Endothelial cell of umbilical vein (primary cell): ENCODE results near the gene CDR2L. TPM values are rescaled to one million over a fixed set of nuclear protein-coding genes. Genes with fewer than 3 reads are reported as not detected.

ENCODE experiments used
- BruUV-seq: library from RNA; stranded (reverse); fragments of 400-500 nt; replicated peaks from 2 replicates; lab custom pipeline; 2021; lab: Mats Ljungman, UMichigan
- CTCF ChIA-PET: fragments of 300-600, 350-600 bp; sonication (Branson Sonifier 250); formaldehyde crosslinking; loops from one replicate; lab custom pipeline; 2021; ENCODE audit warnings: antibody characterized with exemption, inconsistent platforms; lab: Charles Lee
- POLR2A ChIA-PET: fragments of 300-600, 350-600 bp; sonication (Branson Sonifier 250); formaldehyde crosslinking; loops from one replicate; lab custom pipeline; 2021; ENCODE audit warnings: antibody characterized with exemption, inconsistent platforms; lab: Charles Lee
- DNase-seq: peaks from one replicate; pipeline ENCODE4 v3.0.0-alpha.2; 2011; ENCODE audit warnings: low read depth, low spot score
- FAIRE-seq: peaks from 2 replicates; lab custom pipeline; 2011; peaks lifted over from hg19 to GRCh38; lab: Jason Lieb, UNC
- H2AFZ ChIP-seq: 2 replicates; pipeline ENCODE4 v1.6.0; 2012; ENCODE audit warnings: low read depth, low read length, control low read depth, inconsistent platforms
- H3K27ac ChIP-seq: 2 replicates; pipeline ENCODE4 v1.5.1; 2011; ENCODE audit warnings: low read depth, mild to moderate bottlenecking, control low read depth, low read length, moderate library complexity; ENCODE audit not compliant: insufficient read depth
- H3K27me3 ChIP-seq, 2 experiments: 2 replicates each; pipeline versions ENCODE4 v1.6.0 to v1.6.1; 2011; ENCODE audit warnings: low read length in 2 of 2, mixed read lengths in 1 of 2; ENCODE audit not compliant: control insufficient read depth in 2 of 2, insufficient read depth in 2 of 2
- H3K36me3 ChIP-seq, 2 experiments: 2 replicates in 1 of 2; 3 replicates in 1 of 2; pipeline ENCODE4 v1.5.1; 2011; ENCODE audit warnings: low read length in 2 of 2, mild to moderate bottlenecking in 1 of 2, moderate library complexity in 1 of 2; ENCODE audit not compliant: control insufficient read depth in 2 of 2, insufficient read depth in 2 of 2; ENCODE audit errors: extremely low read depth in 1 of 2
- H3K4me1 ChIP-seq: 3 replicates; pipeline ENCODE4 v1.5.1; 2011; ENCODE audit warnings: mild to moderate bottlenecking, low read length; ENCODE audit not compliant: control insufficient read depth, insufficient read depth; ENCODE audit errors: extremely low read depth
- H3K4me2 ChIP-seq: 2 replicates; pipeline ENCODE4 v1.6.1; 2011; ENCODE audit warnings: low read length, control low read depth, mixed read lengths; ENCODE audit not compliant: insufficient read depth
- H3K4me3 ChIP-seq, 3 experiments: fragments of 200-600 bp in 1 of 3; sonication (generic), shearing (Covaris generic) in 1 of 3; replicated peaks in 1 of 3; 2 replicates each; pipeline ENCODE4 v1.5.1; 2011 to 2016; ENCODE audit warnings: control low read depth in 3 of 3, low read length in 3 of 3, mild to moderate bottlenecking in 2 of 3, inconsistent platforms in 1 of 3, low read depth in 1 of 3, moderate library complexity in 1 of 3; ENCODE audit not compliant: insufficient read depth in 1 of 3
- H3K79me2 ChIP-seq: 2 replicates; pipeline ENCODE4 v1.6.0; 2012; ENCODE audit warnings: low read length, inconsistent platforms; ENCODE audit not compliant: control insufficient read depth, insufficient read depth
- H3K9ac ChIP-seq: replicated peaks from 2 replicates; pipeline ENCODE3; 2011; ENCODE audit warnings: low read length, control low read depth; ENCODE audit not compliant: insufficient read depth; ENCODE audit errors: extremely low read depth
- H3K9me1 ChIP-seq: replicated peaks from 3 replicates; pipeline ENCODE4 v1.6.0; 2011; ENCODE audit warnings: mild to moderate bottlenecking, low read length; ENCODE audit not compliant: control insufficient read depth, insufficient read depth; ENCODE audit errors: extremely low read depth
- H3K9me3 ChIP-seq: replicated peaks from 2 replicates; pipeline ENCODE4 v1.5.1; 2012; ENCODE audit warnings: low read length, inconsistent platforms; ENCODE audit not compliant: control insufficient read depth, insufficient read depth
- H4K20me1 ChIP-seq: replicated peaks from 2 replicates; pipeline ENCODE3; 2011; ENCODE audit warnings: mild to moderate bottlenecking, low read length; ENCODE audit not compliant: control insufficient read depth, insufficient read depth; ENCODE audit errors: extremely low read depth
- CTCF ChIP-seq, 2 donors: IDR thresholded peaks; 1 replicate in 1 of 2; 2 replicates in 1 of 2; pipeline ENCODE4 v1.5.1; 2011; ENCODE audit warnings: low read length in 2 of 2, mild to moderate bottlenecking in 2 of 2, moderate library complexity in 2 of 2, control low read depth in 1 of 2, inconsistent platforms in 1 of 2, low read depth in 1 of 2; ENCODE audit not compliant: insufficient read depth in 1 of 2; ENCODE audit errors: extremely low read depth in 1 of 2
- EZH2 ChIP-seq: IDR thresholded peaks from 2 replicates; pipeline ENCODE4 v1.6.1; 2012; ENCODE audit warnings: borderline replicate concordance, low read depth, mild to moderate bottlenecking, moderate library complexity, low read length, inconsistent platforms; ENCODE audit not compliant: severe bottlenecking
- FOS ChIP-seq: IDR thresholded peaks from 2 replicates; pipeline ENCODE4 v1.6.1; 2011; ENCODE audit warnings: mild to moderate bottlenecking, low read length, moderate library complexity, borderline replicate concordance; ENCODE audit not compliant: insufficient read depth
- GATA2 ChIP-seq: IDR thresholded peaks from 2 replicates; pipeline ENCODE4 v1.7.0; 2011; ENCODE audit warnings: low read depth, mild to moderate bottlenecking, moderate library complexity, mixed read lengths, low read length; ENCODE audit not compliant: insufficient read length, insufficient read depth
- JUN ChIP-seq: IDR thresholded peaks from 2 replicates; pipeline ENCODE4 v1.6.1; 2011; ENCODE audit warnings: borderline replicate concordance, low read depth; ENCODE audit not compliant: insufficient read length, insufficient read depth
- MAX ChIP-seq: IDR thresholded peaks from 2 replicates; pipeline ENCODE4 v1.6.1; 2011; ENCODE audit not compliant: insufficient read depth, insufficient read length
- MYC ChIP-seq: IDR thresholded peaks from one replicate; pipeline ENCODE4 v1.6.1; 2011; ENCODE audit warnings: mild to moderate bottlenecking, low read depth, low read length
- POLR2A ChIP-seq: IDR thresholded peaks from 2 replicates; pipeline ENCODE4 v1.6.1; 2012; ENCODE audit warnings: low read depth, mild to moderate bottlenecking, control low read depth, low read length
- POLR2AphosphoS5 ChIP-seq: IDR thresholded peaks from 2 replicates; pipeline ENCODE4 v1.6.1; 2012; ENCODE audit warnings: low read depth, mild to moderate bottlenecking, control low read depth, low read length, moderate library complexity; ENCODE audit not compliant: insufficient read depth
- dilution Hi-C: fragments of 300-500 bp; cut with MboI; formaldehyde crosslinking; loops from one replicate; pipeline ENCODE4 v1.15.0; 2019; ENCODE audit warnings: low sequenced_read_pairs; ENCODE audit not compliant: extremely low pct_ligation_motif_present
- intact Hi-C: fragments of 100-400 bp; cut with micrococcal nuclease; formaldehyde crosslinking; loops from one replicate; pipeline ENCODE4 v1.10.0; 2022
- polyA plus RNA-seq, 4 experiments: library from polyadenylated mRNA; depleted of rRNA in 3 of 4; stranded (reverse) in 3 of 4; unstranded in 1 of 4; fragments of >200 nt; gene quantifications; 2 replicates each; pipeline versions ENCODE4 v1.2.1 to v1.2.3, GENCODE V29; 2011 to 2012; ENCODE audit warnings: missing spikeins in 1 of 4
- total RNA-seq: library from RNA; stranded (reverse); gene quantifications from 2 replicates; pipeline ENCODE4 v1.2.3, GENCODE V29; 2021

Gene CDR2L
- total and polyA plus RNA-seq, 2 donors (not counting 3 experiments of a cell fraction or from before 2014, with no cell fraction given) = 22.2 to 34.9 TPM

- Histone ChIP-seq H3K4me1 (peaks cover 8% of the 10 kb centered on the region), H2AFZ (no peak overlapping the region), H3K79me2 (no peaks in the 10 kb centered on the region), H3K4me2 (no peak overlapping the region), H3K4me3 (no peak overlapping the region), H3K9me1 (no peaks in the 10 kb centered on the region), H3K36me3 (no peaks in the 10 kb centered on the region), H3K9me3 (no peaks in the 10 kb centered on the region), H4K20me1 (no peaks in the 10 kb centered on the region), H3K27ac (no peak overlapping the region), H3K27me3 (peaks cover 5 to 6% of the 10 kb centered on the region in 2 experiments), H3K9ac (no peak overlapping the region)
- FAIRE-seq (no peak), DNase-seq (no peak)
- POLR2A ChIA-PET = no interaction called here
- intact Hi-C loops = no loop called here
- dilution Hi-C loops = no loop called here
- CTCF ChIA-PET = interaction anchor here (1.2 to 1.7 kb wide), 3 partner anchors 12 to 36 kb away, joined by 3 to 6 read pairs (median 5); partner anchors contain the start of gene MRPL58
- TF ChIP-seq POLR2AphosphoS5 (no peak), FOS (no peak), CTCF (IDR thresholded peaks at IDR 0.05; ENCODE audit: extremely low read depth in 1 of 2, insufficient read depth in 1 of 2, low read depth in 1 of 2, low read length in 2 of 2) (no peak), JUN (no peak), MAX (no peak), EZH2 (no peak), GATA2 (no peak), POLR2A (no peak), MYC (no peak)
- no TSS peak for BruUV-seq
Measured at GRCh38 chr17:74975943-74976342, 11.5 kb upstream of the CDR2L start.
